ENCODE measurements around the gene ZNF226.
"Not testable (repeated sequence)": the region's sequence is repeated elsewhere in the genome, so short reads cannot be mapped to it uniquely, and the experiment has no call there.

Gene ZNF226

DNA sequence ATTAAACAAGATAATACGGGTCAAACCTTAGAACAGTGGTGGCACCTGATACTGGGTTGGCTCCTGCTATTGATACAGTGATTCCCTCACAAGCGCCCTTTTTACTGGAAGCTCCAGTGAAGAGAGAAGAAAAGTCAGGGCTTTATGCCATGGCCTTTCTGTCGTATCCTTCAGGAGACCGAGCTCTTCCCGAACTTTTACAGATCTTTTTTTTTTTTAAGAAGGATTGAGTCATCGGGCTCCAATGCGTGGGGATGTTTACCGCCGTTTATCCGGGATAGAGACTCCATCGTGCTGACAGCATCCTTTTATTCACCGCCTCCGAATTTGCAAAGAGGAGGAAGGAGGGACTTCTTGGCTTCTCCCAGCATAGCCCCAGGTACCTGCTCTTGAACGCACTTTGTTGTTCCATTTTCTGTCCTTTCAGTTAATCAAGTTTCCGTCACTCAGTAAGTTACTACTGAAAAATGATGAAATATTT lies 48.0 kb downstream of the ZNF226 start:
- DNase-seq = no peak

DNA sequence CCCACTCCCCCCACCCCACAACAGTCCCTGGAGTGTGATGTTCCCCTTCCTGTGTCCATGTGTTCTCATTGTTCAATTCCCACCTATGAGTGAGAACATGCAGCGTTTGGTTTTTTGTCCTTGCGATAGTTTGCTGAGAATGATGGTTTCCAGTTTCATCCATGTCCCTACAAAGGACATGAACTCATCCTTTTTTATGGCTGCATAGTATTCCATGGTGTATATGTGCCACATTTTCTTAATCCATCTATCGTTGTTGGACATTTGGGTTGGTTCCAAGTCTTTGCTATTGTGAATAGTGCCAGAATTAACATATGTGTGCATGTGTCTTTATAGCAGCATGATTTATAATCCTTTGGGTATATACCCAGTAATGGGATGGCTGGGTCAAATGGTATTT lies 55.0 kb downstream of the ZNF226 start:
- DNase-seq = not testable (repeated sequence)

DNA sequence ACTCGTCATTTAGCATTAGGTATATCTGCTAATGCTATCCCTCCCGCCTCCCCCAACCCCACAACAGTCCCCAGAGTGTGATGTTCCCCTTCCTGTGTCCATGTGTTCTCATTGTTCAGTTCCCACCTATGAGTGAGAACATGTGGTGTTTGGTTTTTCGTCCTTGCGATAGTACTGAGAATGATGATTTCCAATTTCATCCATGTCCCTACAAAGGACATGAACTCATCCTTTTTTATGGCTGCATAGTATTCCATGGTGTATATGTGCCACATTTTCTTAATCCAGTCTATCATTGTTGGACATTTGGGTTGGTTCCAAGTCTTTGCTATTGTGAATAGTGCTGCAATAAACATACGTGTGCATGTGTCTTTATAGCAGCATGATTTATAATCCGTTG lies 55.9 kb downstream of the ZNF226 start:
- DNase-seq = not testable (repeated sequence)

DNA sequence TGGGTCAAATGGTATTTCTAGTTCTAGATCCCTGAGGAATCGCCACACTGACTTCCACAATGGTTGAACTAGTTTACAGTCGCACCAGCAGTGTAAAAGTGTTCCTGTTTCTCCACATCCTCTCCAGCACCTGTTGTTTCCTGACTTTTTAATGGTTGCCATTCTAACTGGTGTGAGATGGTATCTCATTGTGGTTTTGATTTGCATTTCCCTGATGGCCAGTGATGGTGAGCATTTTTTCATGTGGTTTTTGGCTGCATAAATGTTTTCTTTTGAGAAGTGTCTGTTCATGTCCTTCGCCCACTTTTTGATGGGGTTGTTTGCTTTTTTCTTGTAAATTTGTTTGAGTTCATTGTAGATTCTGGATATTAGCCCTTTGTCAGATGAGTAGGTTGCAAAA lies 56.4 kb downstream of the ZNF226 start:
- not testable (repeated sequence) for DNase-seq

All from NCI-H1092 (cell line).